ENCODE data around the gene AHDC1. TPM values are rescaled to one million over a fixed set of nuclear protein-coding genes. Genes with fewer than 3 reads are reported as not detected.

The AHDC1 gene
- polyA plus RNA-seq, 2 of the 4 experiments (the other 2 are of a cell fraction): 1.3 to 11.5 TPM

DNA sequence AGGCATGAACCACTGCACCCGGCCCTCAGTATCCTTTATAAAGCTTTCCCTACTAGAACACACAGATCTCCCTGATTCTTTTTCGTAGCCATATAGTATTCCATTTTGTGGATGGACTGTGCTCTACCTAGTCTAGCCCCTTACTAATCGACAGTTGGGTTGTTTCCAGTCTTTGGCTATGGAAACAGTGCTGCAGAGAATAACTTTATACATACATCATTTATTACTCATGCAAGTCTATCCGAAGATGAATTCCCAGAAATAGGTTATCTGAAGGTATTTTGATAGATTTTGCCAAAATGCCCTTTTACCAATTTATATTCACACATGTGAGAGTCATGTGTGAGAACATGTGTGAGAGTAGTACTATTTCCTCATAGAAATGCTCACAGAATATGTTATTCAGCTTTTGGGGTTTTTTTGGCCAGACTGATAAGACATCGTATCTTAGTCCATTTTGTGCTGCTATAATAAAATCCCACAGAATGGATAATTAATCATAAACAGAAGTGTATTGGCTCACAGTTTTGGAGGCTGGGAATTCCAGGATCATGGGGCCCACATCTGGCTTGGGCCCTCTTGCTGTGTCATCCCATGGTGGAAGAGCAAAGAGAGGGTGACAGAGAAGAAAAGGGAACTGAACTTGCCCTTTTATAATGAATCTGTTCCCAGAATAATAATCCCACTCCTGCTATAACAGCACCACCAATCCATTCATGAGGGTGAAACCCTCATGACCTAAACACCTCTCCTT, 48.3 kb upstream of the AHDC1 start:
- Histone ChIP-seq H3K4me3 (no peak overlapping the region), H3K9me3 (no peaks in the 10 kb centered on the region), H3K27ac (no peak overlapping the region), H3K4me2 (no peak overlapping the region), H3K4me1 (no peaks in the 10 kb centered on the region)
- 80% methylated on average over 5 of the region's 5 CpGs for WGBS (ENCODE audit: missing lambda C conversion rate)
- POLR2A ChIA-PET: no interaction called here
- DNase-seq (ENCODE audit: low read depth in 1 of 2, low spot score in 1 of 2) (no peak), ATAC-seq (no peak), FAIRE-seq (no peak)
- TF ChIP-seq ZSCAN20 (CRISPR knock-in tag; IDR thresholded peaks at IDR 0.05): no peak
- TF ChIP-seq ZFP36 (IDR thresholded peaks at IDR 0.05; ENCODE audit: borderline replicate concordance, partially characterized antibody): no peak
- no peak for TF ChIP-seq CHD4 (IDR thresholded peaks at IDR 0.05; ENCODE audit: borderline replicate concordance)
- TF ChIP-seq EHF (CRISPR knock-in tag; IDR thresholded peaks at IDR 0.05): no peak
- no peak for TF ChIP-seq CEBPB (IDR thresholded peaks at IDR 0.05)
- TF ChIP-seq CTCF (IDR thresholded peaks at IDR 0.05): no peak
- TF ChIP-seq HEYL (CRISPR knock-in tag; IDR thresholded peaks at IDR 0.05): no peak
- TF ChIP-seq POLR2A (IDR thresholded peaks at IDR 0.05; ENCODE audit: low read length): no peak
- TF ChIP-seq FOSL2 (IDR thresholded peaks at IDR 0.05): no peak
- TF ChIP-seq FOSL2 (CRISPR knock-in tag; IDR thresholded peaks at IDR 0.05): no peak
- TF ChIP-seq MAFK (IDR thresholded peaks at IDR 0.05; ENCODE audit: partially characterized antibody): no peak
- CTCF ChIA-PET: interaction anchor here (0.6 to 1.7 kb wide), 5 partner anchors 11 to 176 kb away, joined by 3 to 5 read pairs (median 3); no protein-coding TSS in a partner anchor

- TF ChIP-seq CTCF (IDR thresholded peaks at IDR 0.05) (no peak), TP53 (CRISPR knock-in tag; IDR thresholded peaks at IDR 0.05) (no peak), EHMT2 (IDR thresholded peaks at IDR 0.05; ENCODE audit: low read depth) (no peak), EHF (CRISPR knock-in tag; IDR thresholded peaks at IDR 0.05) (no peak), SMC3 (IDR thresholded peaks at IDR 0.05) (no peak), JUNB (IDR thresholded peaks at IDR 0.05) (no peak), HMGXB4 (CRISPR knock-in tag; IDR thresholded peaks at IDR 0.05; ENCODE audit: borderline replicate concordance) (no peak), RCOR1 (IDR thresholded peaks at IDR 0.05; ENCODE audit: low read depth, low read length) (no peak), CHD2 (IDR thresholded peaks at IDR 0.05; ENCODE audit: low read length, partially characterized antibody) (no peak), HEYL (CRISPR knock-in tag; IDR thresholded peaks at IDR 0.05) (no peak), POLR2AphosphoS2 (conservative IDR thresholded peaks at IDR 0.05; ENCODE audit: low read length) (no peak), ATOH8 (CRISPR knock-in tag; IDR thresholded peaks at IDR 0.05; ENCODE audit: low read depth) (no peak), EP300 (IDR thresholded peaks at IDR 0.05) (no peak), KDM1A (IDR thresholded peaks at IDR 0.05; ENCODE audit: low read depth) (no peak), SREBF2 (IDR thresholded peaks at IDR 0.05) (no peak), NR3C1 (IDR thresholded peaks at IDR 0.05) (no peak), PHF8 (IDR thresholded peaks at IDR 0.05; ENCODE audit: borderline replicate concordance, low read depth) (no peak)
- TF ChIP-seq, protein P1, sequence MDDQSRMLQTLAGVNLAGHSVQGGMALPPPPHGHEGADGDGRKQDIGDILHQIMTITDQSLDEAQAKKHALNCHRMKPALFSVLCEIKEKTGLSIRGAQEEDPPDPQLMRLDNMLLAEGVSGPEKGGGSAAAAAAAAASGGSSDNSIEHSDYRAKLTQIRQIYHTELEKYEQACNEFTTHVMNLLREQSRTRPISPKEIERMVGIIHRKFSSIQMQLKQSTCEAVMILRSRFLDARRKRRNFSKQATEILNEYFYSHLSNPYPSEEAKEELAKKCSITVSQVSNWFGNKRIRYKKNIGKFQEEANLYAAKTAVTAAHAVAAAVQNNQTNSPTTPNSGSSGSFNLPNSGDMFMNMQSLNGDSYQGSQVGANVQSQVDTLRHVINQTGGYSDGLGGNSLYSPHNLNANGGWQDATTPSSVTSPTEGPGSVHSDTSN (IDR thresholded peaks at IDR 0.05): no peak
- ATAC-seq: no peak; a peak in 1 of 6 replicates
- Histone ChIP-seq H3K27ac (no peak overlapping the region), H3K4me3 (no peak overlapping the region), H3K4me1 (no peaks in the 10 kb centered on the region), H3K4me2 (no peak overlapping the region), H3K9me3 (no peaks in the 10 kb centered on the region)
- no peak for DNase-seq (ENCODE audit: low read depth in 1 of 2, low spot score in 1 of 2)
- ChIA-PET CTCF (interaction anchor here (0.6 to 1.6 kb wide), 6 partner anchors 10 to 242 kb away, joined by 3 to 9 read pairs (median 3); no protein-coding TSS in a partner anchor), POLR2A (no interaction called here)
- whole genome bisulfite sequencing (ENCODE audit: missing lambda C conversion rate): 73% methylated on average over 7 of the region's 7 CpGs
- no peak for FAIRE-seq
Observed at GRCh38 chr1:27650539-27651175, 46.7 kb upstream of the AHDC1 start.

Data from A549 (cell line).